ENCODE measurements around the gene HPN. TPM values are rescaled to one million over a fixed set of nuclear protein-coding genes. Genes with fewer than 3 reads are reported as not detected.

The HPN gene
- total and polyA plus RNA-seq, 2 experiments from 2014 or later, result 150 to 241 TPM

GRCh38 chr19:35058370-35058769 lies 16.8 kb downstream of the HPN start:
- no peaks in the 10 kb centered on the region for H3K27me3 ChIP-seq
- no peaks in the 10 kb centered on the region for H3K9me3 ChIP-seq (ENCODE audit: low read depth)
- no peak overlapping the region for H2AFZ ChIP-seq
- H3K79me2 ChIP-seq, result no peaks in the 10 kb centered on the region
- H3K4me2 ChIP-seq, result no peak overlapping the region
- no peaks in the 10 kb centered on the region for H3K9me2 ChIP-seq (replicated peaks; ENCODE audit: insufficient read depth)
- no peak for TF ChIP-seq EZH2phosphoT487 (IDR thresholded peaks at IDR 0.05; ENCODE audit: low read depth, severe bottlenecking, unreplicated experiment)
- no peak for TF ChIP-seq CTCF (IDR thresholded peaks at IDR 0.05; ENCODE audit: poor library complexity)
- TF ChIP-seq EZH2 (IDR thresholded peaks at IDR 0.05; ENCODE audit: borderline replicate concordance), result no peak
- no peak overlapping the region for H3K4me3 ChIP-seq
- no peaks in the 10 kb centered on the region for H3K4me1 ChIP-seq (ENCODE audit: insufficient read depth)
- no peaks in the 10 kb centered on the region for H4K20me1 ChIP-seq (ENCODE audit: insufficient read depth, poor library complexity, severe bottlenecking)
- WGBS (ENCODE audit: low lambda C conversion rate, missing lambda C conversion rate), result 85% methylated on average over 2 of the region's 2 CpGs
- H3K36me3 ChIP-seq (replicated peaks; ENCODE audit: insufficient read depth, low read depth), result no peaks in the 10 kb centered on the region
- DNase-seq (ENCODE audit: low spot score), result no peak
- H3K27ac ChIP-seq, result no peak overlapping the region

- Histone ChIP-seq H4K20me1 (ENCODE audit: insufficient read depth, poor library complexity, severe bottlenecking) (no peaks in the 10 kb centered on the region), H2AFZ (no peak overlapping the region), H3K9me2 (replicated peaks; ENCODE audit: insufficient read depth) (no peaks in the 10 kb centered on the region), H3K4me3 (no peak overlapping the region), H3K27ac (no peak overlapping the region), H3K36me3 (replicated peaks; ENCODE audit: insufficient read depth, low read depth) (no peaks in the 10 kb centered on the region), H3K9me3 (ENCODE audit: low read depth) (no peaks in the 10 kb centered on the region), H3K79me2 (no peaks in the 10 kb centered on the region), H3K4me1 (ENCODE audit: insufficient read depth) (no peaks in the 10 kb centered on the region), H3K27me3 (no peaks in the 10 kb centered on the region), H3K4me2 (no peak overlapping the region)
- peak; percentile 5 for DNase-seq (ENCODE audit: low spot score)
- TF ChIP-seq EZH2 (IDR thresholded peaks at IDR 0.05; ENCODE audit: borderline replicate concordance) (no peak), EZH2phosphoT487 (IDR thresholded peaks at IDR 0.05; ENCODE audit: low read depth, severe bottlenecking, unreplicated experiment) (no peak), CTCF (IDR thresholded peaks at IDR 0.05; ENCODE audit: poor library complexity) (no peak)
- WGBS (ENCODE audit: low lambda C conversion rate, missing lambda C conversion rate), result 92% methylated on average over 21 of the region's 26 CpGs
These were observed 17.7 kb downstream of the HPN start for GRCh38 chr19:35059006-35059798.

- H2AFZ ChIP-seq, result no peak overlapping the region
- H3K27ac ChIP-seq, result no peak overlapping the region
- H3K36me3 ChIP-seq (replicated peaks; ENCODE audit: insufficient read depth, low read depth), result no peaks in the 10 kb centered on the region
- TF ChIP-seq EZH2phosphoT487 (IDR thresholded peaks at IDR 0.05; ENCODE audit: low read depth, severe bottlenecking, unreplicated experiment), result no peak
- TF ChIP-seq EZH2 (IDR thresholded peaks at IDR 0.05; ENCODE audit: borderline replicate concordance), result no peak
- TF ChIP-seq CTCF (IDR thresholded peaks at IDR 0.05; ENCODE audit: poor library complexity), result no peak
- H3K4me3 ChIP-seq, result no peak overlapping the region
- H3K79me2 ChIP-seq, result no peaks in the 10 kb centered on the region
- 93% methylated on average over 4 of the region's 15 CpGs for WGBS (ENCODE audit: low lambda C conversion rate, missing lambda C conversion rate)
- DNase-seq (ENCODE audit: low spot score), result no peak
- no peak overlapping the region for H3K4me2 ChIP-seq
- H3K4me1 ChIP-seq (ENCODE audit: insufficient read depth), result no peaks in the 10 kb centered on the region
- no peaks in the 10 kb centered on the region for H3K9me3 ChIP-seq (ENCODE audit: low read depth)
- H3K9me2 ChIP-seq (replicated peaks; ENCODE audit: insufficient read depth), result no peaks in the 10 kb centered on the region
- H4K20me1 ChIP-seq (ENCODE audit: insufficient read depth, poor library complexity, severe bottlenecking), result no peaks in the 10 kb centered on the region
- no peaks in the 10 kb centered on the region for H3K27me3 ChIP-seq
These were observed 18.2 kb downstream of the HPN start for GRCh38 chr19:35059799-35060091.
